Spleen (tissue), 7 donors: ENCODE data around the gene RAB11FIP4.
A peak's percentile ranks its signal among the peaks of the same experiment; 100 is the strongest.

Source experiments
- POLR2A ChIP-seq, 3 donors: fragments of 450-650 bp; IDR thresholded peaks; one replicate each; pipeline ENCODE4 v1.5.1; 2017; ENCODE audit warnings: antibody characterized with exemption in 3 of 3, mild to moderate bottlenecking in 1 of 3
- POLR2AphosphoS5 ChIP-seq, 3 donors: sonication (generic); formaldehyde crosslinking; IDR thresholded peaks; one replicate each; pipeline ENCODE4 v1.5.1; 2017; ENCODE audit warnings: antibody characterized with exemption in 3 of 3
- TF ChIP-seq, protein P1 (sequence below), 11 experiments: fragments of 200-600 bp in 7 of 11; fragments of 450-650 bp in 4 of 11; sonication (generic) in 4 of 11; IDR thresholded peaks in 8 of 11; conservative IDR thresholded peaks in 3 of 11; 1 replicate in 7 of 11; 2 replicates in 4 of 11; pipeline versions ENCODE4 v1.4.0 to v1.8.0; 2016 to 2021; ENCODE audit warnings: antibody characterized with exemption in 11 of 11, inconsistent platforms in 4 of 11, mild to moderate bottlenecking in 1 of 11
- donor health status: DM: no; HTN: no; CAD: no; lungs with moderate emphysema.
- donor health status: DM: no; HTN: no; CAD: no.
- donor health status: DM: no; HTN: no; CAD: no.

DNA sequence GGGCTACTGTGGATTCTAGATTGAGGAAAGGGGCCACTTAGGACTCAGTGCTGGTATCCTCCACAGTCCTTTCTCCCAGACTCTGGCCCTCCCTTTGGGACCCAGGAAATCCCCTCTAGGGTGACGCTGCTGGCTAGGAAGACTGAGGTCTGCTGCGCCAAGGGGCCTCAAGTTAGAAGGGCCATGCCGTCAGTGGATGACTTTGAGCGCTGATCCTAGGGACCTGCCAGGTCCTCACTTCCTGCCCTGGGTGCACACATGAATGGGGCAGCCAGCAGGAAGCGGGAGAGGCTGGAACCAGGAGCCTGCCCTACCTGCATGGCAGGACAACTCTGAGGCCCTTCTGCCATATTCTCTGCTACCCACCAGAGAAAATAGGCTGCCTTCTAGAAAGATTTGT, 145.0 kb downstream of the RAB11FIP4 start:
- TF ChIP-seq POLR2A (IDR thresholded peaks at IDR 0.05) (no peak), POLR2AphosphoS5 (IDR thresholded peaks at IDR 0.05) (peak in 1 of 3 donors; percentile 6)
- TF ChIP-seq, protein P1, sequence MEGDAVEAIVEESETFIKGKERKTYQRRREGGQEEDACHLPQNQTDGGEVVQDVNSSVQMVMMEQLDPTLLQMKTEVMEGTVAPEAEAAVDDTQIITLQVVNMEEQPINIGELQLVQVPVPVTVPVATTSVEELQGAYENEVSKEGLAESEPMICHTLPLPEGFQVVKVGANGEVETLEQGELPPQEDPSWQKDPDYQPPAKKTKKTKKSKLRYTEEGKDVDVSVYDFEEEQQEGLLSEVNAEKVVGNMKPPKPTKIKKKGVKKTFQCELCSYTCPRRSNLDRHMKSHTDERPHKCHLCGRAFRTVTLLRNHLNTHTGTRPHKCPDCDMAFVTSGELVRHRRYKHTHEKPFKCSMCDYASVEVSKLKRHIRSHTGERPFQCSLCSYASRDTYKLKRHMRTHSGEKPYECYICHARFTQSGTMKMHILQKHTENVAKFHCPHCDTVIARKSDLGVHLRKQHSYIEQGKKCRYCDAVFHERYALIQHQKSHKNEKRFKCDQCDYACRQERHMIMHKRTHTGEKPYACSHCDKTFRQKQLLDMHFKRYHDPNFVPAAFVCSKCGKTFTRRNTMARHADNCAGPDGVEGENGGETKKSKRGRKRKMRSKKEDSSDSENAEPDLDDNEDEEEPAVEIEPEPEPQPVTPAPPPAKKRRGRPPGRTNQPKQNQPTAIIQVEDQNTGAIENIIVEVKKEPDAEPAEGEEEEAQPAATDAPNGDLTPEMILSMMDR (IDR thresholded peaks at IDR 0.05 in 8 of 11, conservative IDR thresholded peaks at IDR 0.05 in 3 of 11), result no peak
